CD4-positive, alpha-beta T cell treated with Interleukin-6 at 100 ng/mL for 8 hours (primary cell): ENCODE data around the gene RPS23.
A peak's percentile ranks its signal among the peaks of the same experiment; 100 is the strongest.

Experiments used
- DNase-seq: peaks from one replicate; pipeline ENCODE4 v3.0.0-alpha.2; 2020; ENCODE audit warnings: mixed read lengths, low spot score

RPS23 gene

GRCh38 chr5:82277987-82278710 is at the start of gene RPS23:
Gene RPS23, minus strand, starts transcription at chr5:82278354. Its CDS starts 31 bp downstream, at chr5:82278323.
- DNase-seq = peak; percentile 88

- no peak for DNase-seq
Measured at GRCh38 chr5:82327941-82328340, 49.8 kb upstream of the RPS23 start.

- no peak for DNase-seq
Measured at GRCh38 chr5:82325996-82326395, 47.8 kb upstream of the RPS23 start.

GRCh38 chr5:82325155-82325554 is 47.0 kb upstream of the RPS23 start:
- no peak for DNase-seq

GRCh38 chr5:82320966-82321365 is 42.8 kb upstream of the RPS23 start:
- no peak for DNase-seq

- no peak for DNase-seq
Measured at GRCh38 chr5:82319651-82320376, 41.7 kb upstream of the RPS23 start.

GRCh38 chr5:82319192-82319591 is 41.0 kb upstream of the RPS23 start:
- DNase-seq = no peak

- DNase-seq = no peak
Measured at GRCh38 chr5:82314964-82315758, 37.0 kb upstream of the RPS23 start.

GRCh38 chr5:82313016-82313415 is 34.9 kb upstream of the RPS23 start:
- no peak for DNase-seq

- DNase-seq = peak; percentile 3
Measured at GRCh38 chr5:82312373-82312856, 34.3 kb upstream of the RPS23 start.

- no peak for DNase-seq
Measured at GRCh38 chr5:82309091-82309531, 31.0 kb upstream of the RPS23 start.

- no peak for DNase-seq
Measured at GRCh38 chr5:82308416-82308815, 30.3 kb upstream of the RPS23 start.

GRCh38 chr5:82307451-82307850 is 29.3 kb upstream of the RPS23 start:
- DNase-seq = no peak

GRCh38 chr5:82306151-82306550 is 28.0 kb upstream of the RPS23 start:
- no peak for DNase-seq

GRCh38 chr5:82301190-82301589 is 23.0 kb upstream of the RPS23 start:
- no peak for DNase-seq

GRCh38 chr5:82298668-82299067 is 20.5 kb upstream of the RPS23 start:
- DNase-seq = no peak

- no peak for DNase-seq
Measured at GRCh38 chr5:82297711-82298110, 19.6 kb upstream of the RPS23 start.

GRCh38 chr5:82296929-82297328 is 18.8 kb upstream of the RPS23 start:
- DNase-seq = no peak

- no peak for DNase-seq
Measured at GRCh38 chr5:82295959-82296531, 17.9 kb upstream of the RPS23 start.

GRCh38 chr5:82295144-82295543 is 17.0 kb upstream of the RPS23 start:
- no peak for DNase-seq

GRCh38 chr5:82291420-82291819 is 13.3 kb upstream of the RPS23 start:
- DNase-seq = no peak

- no peak for DNase-seq
Measured at GRCh38 chr5:82290908-82291307, 12.8 kb upstream of the RPS23 start.
